Measurements from ENCODE around the gene GDI2. TPM values are rescaled to one million over a fixed set of nuclear protein-coding genes. Genes with fewer than 3 reads are reported as not detected.

GDI2 gene
- polyA plus RNA-seq, 1 experiment = 326 TPM

- POLR2A ChIA-PET = no interaction called here
- no peak for TF ChIP-seq CTCF (IDR thresholded peaks at IDR 0.05; ENCODE audit: low read depth, low read length)
- DNase-seq (ENCODE audit: low read depth, low spot score) = no peak
- Histone ChIP-seq H3K9me3 (ENCODE audit: control insufficient read depth, insufficient read depth, low read length) (no peaks in the 10 kb centered on the region), H3K27me3 (ENCODE audit: control insufficient read depth, insufficient read depth, low read length) (no peaks in the 10 kb centered on the region), H3K4me3 (ENCODE audit: low read depth, low read length) (no peak overlapping the region), H3K27ac (ENCODE audit: low read depth, low read length) (no peak overlapping the region)
- CTCF ChIA-PET = no interaction called here
These were observed 93.1 kb downstream of the GDI2 start for GRCh38 chr10:5720182-5720581.

GRCh38 chr10:5719546-5719945 lies 93.7 kb downstream of the GDI2 start:
- H3K4me3 ChIP-seq (ENCODE audit: low read depth, low read length) = no peak overlapping the region
- no peak overlapping the region for H3K27ac ChIP-seq (ENCODE audit: low read depth, low read length)
- no peak for DNase-seq (ENCODE audit: low read depth, low spot score)
- no peaks in the 10 kb centered on the region for H3K9me3 ChIP-seq (ENCODE audit: control insufficient read depth, insufficient read depth, low read length)
- CTCF ChIA-PET = no interaction called here
- TF ChIP-seq CTCF (IDR thresholded peaks at IDR 0.05; ENCODE audit: low read depth, low read length) = no peak
- POLR2A ChIA-PET = no interaction called here
- no peaks in the 10 kb centered on the region for H3K27me3 ChIP-seq (ENCODE audit: control insufficient read depth, insufficient read depth, low read length)

Other genes with a start within 250 kb of the GDI2 start
- gene ASB13, start 146.8 kb downstream of the GDI2 start, polyA plus RNA-seq (2011; rRNA removed) = 4.0 and 4.3 TPM in 2 replicates
- gene TASOR2, start 128.6 kb downstream of the GDI2 start, polyA plus RNA-seq (2011; rRNA removed) = 37.5 and 54.1 TPM in 2 replicates
- gene ANKRD16, start 76.5 kb upstream of the GDI2 start, polyA plus RNA-seq (2011; rRNA removed) = 5.9 and 6.7 TPM in 2 replicates
- gene FBH1, start 76.8 kb upstream of the GDI2 start, polyA plus RNA-seq (2011; rRNA removed) = 65.2 and 77.5 TPM in 2 replicates
- gene IL15RA, start 164.1 kb upstream of the GDI2 start, polyA plus RNA-seq (2011; rRNA removed) = 3.5 and 4.4 TPM in 2 replicates
- not detected in 2 replicates for gene IL2RA, start 248.9 kb upstream of the GDI2 start, polyA plus RNA-seq (2011; rRNA removed)

Data from AG04450 (cell line).